RPMI8226 (cell line): ENCODE data around the gene RAD52.
"Not testable (repeated sequence)": the region's sequence is repeated elsewhere in the genome, so short reads cannot be mapped to it uniquely, and the experiment has no call there.

Experiments used
- DNase-seq: peaks from one replicate; pipeline ENCODE4 v3.0.0-alpha.2; 2015

Gene RAD52

DNA sequence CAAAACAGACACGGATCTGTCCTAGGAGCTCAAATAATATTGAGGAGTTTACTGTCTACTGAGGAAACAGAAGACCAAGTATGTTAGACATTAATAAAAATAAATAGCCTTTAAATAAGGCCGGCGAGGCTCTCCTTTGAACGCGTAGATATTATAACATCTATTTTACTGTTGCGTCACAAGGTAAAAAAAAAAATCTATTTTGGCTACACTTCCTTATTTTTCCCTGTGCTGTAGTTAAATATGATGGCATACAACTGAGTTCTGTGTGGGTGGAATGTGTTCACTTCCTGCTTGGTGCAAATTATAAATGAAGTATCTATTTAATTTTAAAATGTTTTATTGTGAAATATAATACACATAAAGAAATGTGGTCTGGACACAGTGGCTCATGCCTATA, 17.2 kb upstream of the RAD52 start:
- no peak for DNase-seq

- DNase-seq = no peak
These were observed 9.2 kb upstream of the RAD52 start for GRCh38 chr12:958588-959123.

DNA sequence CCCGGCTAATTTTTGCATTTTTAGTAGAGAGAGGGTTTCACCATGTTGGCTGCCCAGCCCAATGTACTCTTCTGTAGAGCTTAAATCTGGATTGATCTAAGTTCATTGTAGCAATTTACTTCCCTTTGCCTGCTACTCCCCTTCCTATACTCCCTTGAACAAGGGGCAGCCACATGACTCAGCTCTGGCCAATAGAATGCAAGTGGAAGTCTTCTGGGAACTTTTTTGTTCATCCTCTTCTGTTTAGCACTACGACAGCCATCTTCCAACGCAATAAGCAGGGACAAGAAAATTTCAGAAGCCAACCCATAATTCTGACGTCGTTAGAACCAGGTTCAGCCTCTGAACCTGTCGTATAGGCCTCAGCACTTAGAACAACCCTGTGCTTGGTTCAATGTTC, 6.4 kb upstream of the RAD52 start:
- no peak for DNase-seq

GRCh38 chr12:954741-955140, 5.2 kb upstream of the RAD52 start:
- no peak for DNase-seq

- DNase-seq = no peak
These were observed 4.3 kb upstream of the RAD52 start for GRCh38 chr12:953776-954175.

GRCh38 chr12:951176-951575, 1.7 kb upstream of the RAD52 start:
- DNase-seq = no peak

GRCh38 chr12:948238-948637, 1.3 kb downstream of the RAD52 start:
- DNase-seq = no peak

GRCh38 chr12:946631-947030, 2.9 kb downstream of the RAD52 start:
- no peak for DNase-seq

- no peak for DNase-seq
These were observed 3.3 kb downstream of the RAD52 start for GRCh38 chr12:946212-946611.

- DNase-seq = no peak
These were observed 5.3 kb downstream of the RAD52 start for GRCh38 chr12:944211-944610.

GRCh38 chr12:943051-943450, 6.4 kb downstream of the RAD52 start:
- DNase-seq = no peak

GRCh38 chr12:938810-939209, 10.7 kb downstream of the RAD52 start:
- no peak for DNase-seq

DNA sequence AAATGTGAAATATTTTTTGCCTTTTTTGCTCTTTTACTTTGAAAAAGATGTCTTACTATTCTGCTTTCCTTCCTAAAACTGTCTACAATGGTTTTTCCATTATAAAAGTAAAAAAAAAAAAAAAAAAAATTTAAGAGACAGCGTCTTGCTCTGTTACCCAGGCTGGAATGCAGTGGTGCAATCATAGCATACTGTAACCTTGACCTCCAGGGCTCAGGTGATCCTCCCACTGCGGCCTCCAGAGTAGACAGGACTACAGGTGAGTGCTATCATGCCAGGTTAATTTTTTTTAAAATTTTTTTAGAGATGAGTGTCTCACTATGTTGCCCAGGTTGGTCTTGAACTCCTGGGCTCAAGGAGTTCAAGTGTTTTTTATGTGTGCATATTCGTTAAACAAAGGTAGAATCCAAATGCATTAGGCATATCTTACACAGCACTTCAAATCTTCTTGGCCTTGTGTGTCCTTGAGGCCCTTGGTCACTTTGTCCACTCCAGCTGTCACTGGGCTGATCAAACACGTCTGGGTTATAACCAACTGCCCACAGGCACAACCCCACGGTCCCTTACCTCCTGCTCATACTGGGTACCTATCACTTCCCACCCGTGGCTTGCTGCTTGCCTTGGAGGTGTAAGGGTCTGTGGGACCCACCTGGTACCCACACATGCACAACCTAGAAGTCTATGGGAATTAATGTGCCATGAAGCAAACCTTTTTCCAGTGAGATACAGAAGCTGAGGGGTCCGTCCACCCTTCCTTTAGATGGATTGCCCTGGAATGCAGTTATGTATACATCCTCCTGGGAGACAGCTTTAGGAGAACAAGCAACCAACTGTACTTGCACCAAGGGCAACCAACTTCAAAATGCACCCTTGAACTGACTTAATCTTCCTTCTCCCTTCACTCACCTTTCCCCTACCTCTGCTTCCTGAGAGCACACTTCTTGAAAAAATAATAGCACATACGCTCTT, 12.8 kb downstream of the RAD52 start:
- no peak for DNase-seq

GRCh38 chr12:935891-936290, 13.6 kb downstream of the RAD52 start:
- not testable (repeated sequence) for DNase-seq

DNA sequence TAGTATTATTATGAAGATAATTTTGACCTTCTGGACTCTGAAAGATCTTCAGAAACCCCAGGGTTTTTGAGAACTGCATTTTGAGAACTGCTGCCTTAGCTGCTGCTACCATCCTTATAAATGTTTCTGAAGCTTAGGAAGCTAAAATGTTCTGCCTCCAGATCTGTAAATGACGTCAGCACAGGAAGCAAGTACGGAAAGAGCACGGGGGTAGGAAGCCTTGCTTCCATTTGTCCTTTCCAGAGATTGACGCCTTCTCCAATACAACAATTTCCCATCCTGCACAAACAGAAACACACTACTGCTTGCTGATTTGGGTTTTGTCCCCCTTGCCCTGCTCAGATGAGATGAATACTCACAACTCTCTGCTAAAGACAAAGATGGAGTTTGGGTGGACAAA, 17.9 kb downstream of the RAD52 start:
- DNase-seq = no peak

DNA sequence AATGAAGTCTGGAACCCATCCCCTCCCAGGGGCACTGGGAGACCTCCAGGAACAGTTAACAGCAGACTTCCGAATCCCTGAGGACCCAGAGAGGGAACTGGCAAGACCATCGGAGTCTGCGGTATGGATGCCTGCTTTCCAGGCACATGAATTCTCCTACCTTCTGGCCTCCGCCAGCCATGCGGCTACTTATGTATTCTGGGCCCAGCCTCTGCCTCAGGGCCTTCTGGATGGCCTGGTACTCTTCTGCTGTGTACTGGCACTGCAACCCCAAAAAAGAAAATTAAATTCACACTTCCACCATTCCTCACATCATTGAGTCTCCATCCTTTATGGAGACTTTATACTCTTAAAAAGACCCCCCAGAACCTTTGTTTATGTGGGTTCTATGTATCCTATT, 18.4 kb downstream of the RAD52 start:
- no peak for DNase-seq

- no peak for DNase-seq
These were observed 22.9 kb downstream of the RAD52 start for GRCh38 chr12:926641-927040.

DNA sequence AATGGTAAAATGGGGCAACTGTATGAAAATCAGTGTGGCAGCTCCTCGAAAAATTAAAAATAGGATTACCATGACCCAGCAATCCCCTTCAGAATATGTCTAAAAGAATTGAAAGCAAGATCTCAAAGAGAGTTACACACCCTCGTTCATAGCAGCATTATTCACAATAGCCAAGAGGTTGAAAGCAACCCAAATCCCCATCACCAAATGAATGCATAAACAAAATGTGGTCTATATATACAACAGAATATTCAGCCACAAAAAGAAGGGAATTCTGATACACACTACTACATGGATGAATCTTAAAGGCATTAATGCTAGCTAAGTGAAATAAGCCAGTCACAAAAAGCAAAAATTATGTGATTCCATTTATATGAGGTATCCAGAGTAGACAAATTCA, 27.2 kb downstream of the RAD52 start:
- DNase-seq = no peak

GRCh38 chr12:920676-921075, 28.8 kb downstream of the RAD52 start:
- no peak for DNase-seq

DNA sequence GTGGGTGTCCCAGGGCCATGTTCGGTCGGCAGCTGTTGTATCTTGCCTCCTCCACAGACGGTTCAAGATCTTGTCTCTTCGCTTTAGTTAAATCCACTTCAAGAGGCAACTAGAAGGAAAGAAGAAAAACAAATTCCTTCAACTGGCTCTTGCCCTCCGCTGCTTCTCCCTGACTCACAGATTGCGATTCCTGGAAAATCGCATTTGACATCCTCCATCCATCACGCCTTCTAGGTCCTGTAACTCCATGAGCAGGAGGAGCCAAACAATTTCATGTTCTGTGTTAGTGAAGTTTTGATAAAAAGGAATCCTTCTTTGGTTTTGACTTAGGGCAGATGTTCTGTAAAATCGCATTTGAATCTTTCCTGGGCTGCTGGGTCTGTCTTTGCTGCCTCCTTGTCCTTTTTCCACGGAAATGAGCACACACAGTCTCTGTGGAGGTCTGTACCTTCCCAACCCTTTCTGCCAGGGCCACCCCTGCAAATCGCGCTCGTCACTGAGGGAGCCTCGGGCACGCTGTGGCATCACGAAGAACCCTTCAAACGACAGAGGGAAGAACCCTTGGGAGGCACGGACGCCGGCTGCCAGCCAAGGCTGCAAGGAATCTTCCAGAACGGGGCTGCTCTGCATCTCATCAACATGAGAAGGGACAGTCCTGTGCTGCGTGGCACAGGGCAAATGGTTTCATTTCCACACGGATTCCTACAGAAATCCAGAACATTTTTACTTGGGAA, 32.6 kb downstream of the RAD52 start:
- DNase-seq = no peak

GRCh38 chr12:916240-916639, 33.3 kb downstream of the RAD52 start:
- no peak for DNase-seq

- no peak for DNase-seq
These were observed 34.4 kb downstream of the RAD52 start for GRCh38 chr12:915090-915489.

- no peak for DNase-seq
These were observed 35.4 kb downstream of the RAD52 start for GRCh38 chr12:913919-914698.
